Stomach (tissue), 4 donors: ENCODE results near the gene DUXA.

Source experiments
- CTCF ChIP-seq, 7 experiments: fragments of 450-650 bp in 4 of 7; fragments of 200-600 bp in 3 of 7; sonication (generic) in 3 of 7; IDR thresholded peaks; one replicate each; pipeline ENCODE4 v1.5.1; 2016 to 2019; ENCODE audit warnings: antibody characterized with exemption in 7 of 7, control low read depth in 2 of 7, mild to moderate bottlenecking in 1 of 7
- POLR2A ChIP-seq, 4 donors: fragments of 450-650 bp; IDR thresholded peaks; one replicate each; pipeline ENCODE4 v1.6.1; 2016; ENCODE audit warnings: antibody characterized with exemption in 4 of 4, control low read depth in 2 of 4, mild to moderate bottlenecking in 1 of 4, moderate library complexity in 1 of 4

- TF ChIP-seq CTCF (IDR thresholded peaks at IDR 0.05) = no peak
- no peak for TF ChIP-seq POLR2A (IDR thresholded peaks at IDR 0.05)
These were observed 24.1 kb upstream of the DUXA start, which contains the start of gene ZNF264 for GRCh38 chr19:57191141-57192076.
